Suppressor macrophage treated with lipopolysaccharide for 4 hours (primary cell): ENCODE results near the gene SPAG5.
"Not testable (repeated sequence)": the region's sequence is repeated elsewhere in the genome, so short reads cannot be mapped to it uniquely, and the experiment has no call there.

Source experiments
- DNase-seq: peaks from one replicate; pipeline ENCODE4 v3.0.0-alpha.2; 2020

The SPAG5 gene

DNA sequence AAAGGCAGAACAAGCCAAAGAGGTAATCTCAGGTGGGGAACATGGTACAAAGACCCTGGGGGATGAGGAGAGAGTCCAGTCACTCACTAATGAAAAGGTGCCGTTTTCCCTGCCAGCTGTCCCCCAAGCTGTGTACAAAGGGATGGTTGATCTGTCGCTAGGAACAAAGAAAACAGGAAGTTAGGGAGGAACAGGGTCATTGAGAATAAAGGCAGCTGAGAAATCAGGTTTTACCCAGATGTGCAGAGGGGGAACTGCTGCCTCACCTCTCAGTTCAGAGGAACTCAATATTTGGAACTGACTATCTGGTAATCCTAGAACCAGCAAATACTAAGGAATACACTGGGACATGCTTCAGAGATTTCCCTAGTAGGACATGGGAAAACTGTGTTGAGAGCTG is 13.7 kb upstream of the SPAG5 start:
- no peak for DNase-seq

DNA sequence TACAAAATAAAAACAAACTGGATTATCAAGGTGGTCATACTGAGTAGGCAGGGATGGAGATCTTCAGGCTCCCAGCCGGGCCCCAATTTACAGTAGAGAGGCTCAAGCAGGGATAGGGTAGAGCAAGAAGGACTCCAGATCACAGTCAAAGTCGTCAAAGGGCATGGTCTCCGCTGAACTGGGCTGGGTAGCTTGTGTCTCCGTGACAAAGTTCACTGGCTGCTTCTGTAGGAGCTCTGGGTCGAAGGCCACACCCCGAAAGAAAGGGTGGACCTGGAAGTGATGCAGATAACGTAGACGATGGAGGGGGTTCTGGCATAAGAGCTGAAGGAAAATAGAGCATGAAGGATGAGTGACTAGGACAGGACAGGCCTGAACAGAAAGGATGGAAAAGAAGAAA is 11.6 kb upstream of the SPAG5 start:
- DNase-seq: no peak

DNA sequence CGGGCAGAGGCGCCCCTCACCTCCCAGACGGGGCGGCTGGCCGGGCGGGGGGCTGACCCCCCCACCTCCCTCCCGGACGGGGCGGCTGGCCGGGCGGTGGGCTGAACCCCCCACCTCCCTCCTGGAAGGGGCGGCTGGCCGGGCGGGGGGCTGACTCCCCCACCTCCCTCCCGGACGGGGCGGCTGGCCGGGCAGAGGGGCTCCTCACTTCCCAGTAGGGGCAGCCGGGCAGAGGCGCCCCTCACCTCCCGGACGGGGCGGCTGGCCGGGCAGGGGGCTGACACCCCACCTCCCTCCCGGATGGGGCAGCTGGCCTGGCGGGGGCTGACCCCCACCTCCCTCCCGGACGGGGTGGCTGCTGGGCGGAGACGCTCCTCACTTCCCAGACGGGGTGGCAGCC is 5.2 kb upstream of the SPAG5 start:
- DNase-seq: not testable (repeated sequence)

DNA sequence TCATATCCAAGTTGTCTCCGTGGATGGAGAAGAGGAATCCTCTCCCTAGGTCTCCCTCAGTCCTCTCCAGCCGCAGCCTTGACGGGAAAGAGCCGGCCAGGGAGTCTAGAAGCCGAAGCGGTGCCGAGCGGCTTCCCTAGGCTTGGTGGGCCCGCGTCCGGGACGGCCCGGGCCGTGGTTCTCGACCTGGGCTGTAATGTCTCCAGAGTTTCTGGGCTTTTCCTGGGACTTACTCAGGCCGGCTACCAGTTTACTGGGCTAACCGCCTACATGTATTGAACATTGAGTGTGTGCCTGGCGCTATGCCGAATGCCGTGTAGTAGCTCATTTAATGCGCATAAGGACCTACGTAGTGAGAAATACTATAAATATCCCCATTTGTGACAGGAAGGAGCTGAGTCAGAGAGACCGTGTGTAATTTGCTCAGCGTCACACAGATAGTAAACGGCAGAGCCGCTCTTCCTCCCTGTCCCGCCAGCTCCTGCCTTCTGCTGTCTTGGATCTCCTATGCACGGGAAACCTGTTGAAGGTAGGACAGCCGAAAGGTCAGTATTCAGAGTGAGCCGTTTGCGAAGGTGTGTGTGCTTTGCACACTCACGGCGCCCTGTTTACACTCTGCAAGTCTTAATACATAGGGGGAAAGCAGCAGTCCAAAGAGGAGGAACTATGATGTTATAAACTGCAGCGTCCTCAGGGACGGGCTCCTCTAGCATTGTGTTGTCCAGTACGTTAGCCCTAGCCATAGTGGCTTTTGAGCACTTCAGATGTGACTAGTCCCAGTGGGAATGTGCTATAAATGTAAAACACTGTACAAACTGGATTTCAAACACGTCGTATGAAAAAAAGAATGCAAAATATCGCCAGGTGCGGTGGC is 723 bp upstream of the SPAG5 start:
- DNase-seq: peak; percentile 92

DNA sequence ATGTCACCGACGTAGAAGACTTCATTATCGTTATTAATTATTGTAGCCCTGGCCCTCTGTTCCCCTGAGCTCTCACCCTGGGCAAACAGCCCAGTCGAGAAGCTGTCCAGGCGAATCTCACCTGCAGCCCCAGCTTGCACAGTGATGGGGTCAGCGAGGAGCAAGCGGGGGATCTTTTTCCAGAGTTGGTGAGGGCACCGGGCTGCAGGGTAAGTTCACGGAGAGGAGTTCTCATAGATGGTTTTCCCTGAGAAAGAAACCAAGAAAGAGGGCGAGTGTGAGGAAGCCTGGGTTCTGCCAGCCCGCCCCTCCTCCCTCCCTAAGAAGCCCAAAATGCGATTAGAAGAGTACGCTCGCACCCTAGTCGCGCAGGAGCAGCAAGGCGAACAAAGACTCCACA is 436 bp downstream of the SPAG5 start:
- DNase-seq: no peak

DNA sequence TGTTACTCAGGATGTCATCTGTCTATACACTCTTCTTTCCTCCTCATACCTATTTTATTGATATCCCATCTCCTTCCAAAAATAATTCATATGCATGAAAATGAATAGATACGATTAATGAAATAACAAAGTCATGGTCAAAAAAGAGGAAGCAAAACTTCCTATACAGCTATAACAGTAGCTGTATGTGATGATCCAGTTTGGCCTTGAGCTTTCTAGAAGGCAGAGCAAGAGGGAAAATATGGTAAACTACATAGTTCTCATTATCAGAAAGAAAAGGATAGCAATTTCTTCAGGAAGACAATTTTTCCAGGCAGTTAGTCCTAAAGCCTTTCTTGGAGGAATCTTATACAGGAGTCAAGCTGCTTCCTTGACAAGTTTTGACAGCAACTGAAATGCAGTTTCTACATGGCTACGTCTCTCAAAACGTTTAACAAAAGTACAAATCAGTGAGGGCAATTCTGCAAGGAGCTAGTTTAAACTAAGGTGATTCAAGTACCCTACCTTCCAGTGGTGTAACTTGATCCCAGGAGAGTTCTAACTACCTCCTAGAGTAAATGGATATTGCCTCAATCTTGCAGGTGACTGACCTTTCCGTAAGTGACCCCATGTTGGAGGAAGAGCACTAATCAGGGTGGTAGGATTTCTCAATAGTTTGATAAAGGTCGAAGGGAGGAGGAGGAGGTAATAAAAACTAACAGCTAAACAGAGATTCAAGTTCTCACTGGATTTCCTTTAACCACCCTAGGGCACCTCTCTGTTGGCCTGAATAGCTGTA is 1.0 kb downstream of the SPAG5 start:
- peak; percentile 43 for DNase-seq

DNA sequence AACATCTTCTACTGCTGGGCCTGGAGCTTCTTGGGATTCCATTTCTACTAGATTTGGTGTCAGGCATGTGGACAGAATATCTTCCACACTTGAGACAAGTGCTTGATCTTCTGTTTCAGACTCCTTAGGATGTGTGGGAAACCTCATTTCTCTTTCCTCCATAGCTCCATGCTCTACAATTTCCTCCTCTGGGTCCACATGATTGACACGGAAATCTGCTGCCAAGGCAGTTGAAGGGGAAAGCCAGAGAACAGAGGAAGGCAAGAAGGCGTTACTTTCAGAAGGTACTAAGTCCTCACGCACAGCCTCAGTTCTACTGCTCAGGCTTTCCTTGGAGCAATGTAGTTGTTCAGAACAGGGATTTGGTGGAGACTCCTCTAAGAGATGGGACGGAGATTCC is 6.6 kb downstream of the SPAG5 start:
- no peak for DNase-seq

DNA sequence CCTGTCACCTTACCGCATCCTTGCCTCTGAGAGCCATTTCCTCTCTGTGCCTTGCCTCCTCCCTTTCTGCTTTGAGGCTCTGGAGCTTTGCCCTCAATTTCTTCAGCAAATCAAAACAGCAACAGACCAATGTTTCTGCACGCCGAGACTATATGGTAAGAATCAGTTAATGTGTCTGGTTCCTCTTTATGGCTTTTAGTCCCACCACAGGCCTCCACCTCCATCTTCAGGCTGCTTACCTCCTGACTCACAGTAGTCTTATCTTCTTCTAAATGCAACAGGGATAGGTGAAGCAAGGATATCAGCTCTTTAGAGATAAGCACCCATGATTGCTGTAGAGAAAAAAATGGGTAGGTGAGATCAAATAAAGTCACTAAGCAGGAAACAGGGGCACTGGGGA is 13.0 kb downstream of the SPAG5 start:
- DNase-seq: no peak

DNA sequence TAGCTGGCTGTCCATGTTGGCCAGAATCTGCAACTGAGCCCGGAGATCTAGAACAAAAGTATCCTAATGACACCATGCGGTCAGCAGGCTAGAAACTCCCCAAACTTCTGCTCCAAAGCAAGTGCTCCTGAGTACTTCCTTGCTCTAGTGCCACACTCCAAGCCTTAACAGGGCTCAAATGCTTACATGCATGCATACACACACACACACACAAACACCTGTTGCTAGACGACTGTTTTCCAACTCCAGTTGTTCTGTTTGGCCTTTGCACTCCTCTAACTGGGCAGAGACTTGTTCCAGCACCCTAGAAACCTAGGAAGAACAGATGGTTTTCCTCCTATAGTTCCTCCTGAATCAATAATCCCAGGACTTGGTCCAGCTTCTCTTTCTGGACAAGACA is 14.4 kb downstream of the SPAG5 start:
- DNase-seq: no peak

DNA sequence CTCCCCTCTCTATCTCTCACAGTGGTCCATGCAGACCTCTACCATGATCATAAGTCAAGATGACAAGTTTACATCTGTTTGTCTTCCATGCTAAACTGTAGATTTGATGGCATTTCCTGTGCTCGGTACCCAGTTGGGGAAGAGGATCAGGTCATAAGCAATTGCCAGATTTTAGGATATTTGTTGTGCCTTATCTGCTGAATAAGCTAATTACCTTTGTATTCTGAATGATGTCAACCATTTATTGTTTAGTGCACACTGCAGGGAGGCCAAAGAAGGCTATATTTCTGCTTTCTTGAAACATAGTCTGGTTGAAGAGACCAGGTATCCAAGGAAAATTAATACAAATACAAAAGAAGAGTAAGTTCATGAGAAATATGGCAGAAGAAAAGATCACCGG is 16.3 kb downstream of the SPAG5 start:
- DNase-seq: no peak

DNA sequence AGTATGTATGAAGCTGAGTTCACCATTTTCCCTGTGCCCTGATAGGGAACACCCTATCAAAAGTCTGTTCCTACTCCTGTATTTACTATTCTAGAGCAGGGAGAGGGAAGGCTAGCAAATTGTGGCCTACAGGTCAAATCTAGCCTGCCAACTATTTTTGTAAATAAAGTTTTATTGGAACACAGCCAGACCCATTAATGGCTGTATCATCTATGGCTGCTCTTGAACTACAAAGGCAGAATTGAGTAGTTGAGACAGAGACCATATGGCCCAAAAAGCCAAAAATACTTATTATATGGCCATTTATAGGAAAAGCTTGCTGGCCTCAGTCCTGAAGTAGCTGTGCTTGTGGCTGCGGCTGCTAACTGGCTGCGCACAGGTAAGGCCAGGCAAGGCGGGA is 17.9 kb downstream of the SPAG5 start:
- no peak for DNase-seq

DNA sequence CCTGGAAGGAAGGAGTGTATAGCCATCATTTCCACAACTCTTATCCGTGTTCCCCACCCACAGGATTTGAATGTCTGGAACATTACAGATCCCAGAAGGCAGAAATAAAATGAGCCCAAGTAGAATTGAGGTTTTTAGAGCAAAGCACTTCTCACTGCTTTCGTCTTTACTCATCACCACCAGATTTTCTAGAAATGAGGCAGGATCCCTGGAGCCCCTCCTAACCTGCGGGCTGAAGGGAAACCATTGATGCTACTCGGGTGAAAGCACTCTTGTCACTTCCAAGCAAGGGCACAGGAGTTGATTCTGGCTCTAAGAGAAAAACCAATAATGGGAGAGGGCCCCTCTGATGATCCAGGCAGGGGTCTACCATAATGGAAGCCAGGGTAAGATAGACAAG is 19.3 kb downstream of the SPAG5 start:
- no peak for DNase-seq

DNA sequence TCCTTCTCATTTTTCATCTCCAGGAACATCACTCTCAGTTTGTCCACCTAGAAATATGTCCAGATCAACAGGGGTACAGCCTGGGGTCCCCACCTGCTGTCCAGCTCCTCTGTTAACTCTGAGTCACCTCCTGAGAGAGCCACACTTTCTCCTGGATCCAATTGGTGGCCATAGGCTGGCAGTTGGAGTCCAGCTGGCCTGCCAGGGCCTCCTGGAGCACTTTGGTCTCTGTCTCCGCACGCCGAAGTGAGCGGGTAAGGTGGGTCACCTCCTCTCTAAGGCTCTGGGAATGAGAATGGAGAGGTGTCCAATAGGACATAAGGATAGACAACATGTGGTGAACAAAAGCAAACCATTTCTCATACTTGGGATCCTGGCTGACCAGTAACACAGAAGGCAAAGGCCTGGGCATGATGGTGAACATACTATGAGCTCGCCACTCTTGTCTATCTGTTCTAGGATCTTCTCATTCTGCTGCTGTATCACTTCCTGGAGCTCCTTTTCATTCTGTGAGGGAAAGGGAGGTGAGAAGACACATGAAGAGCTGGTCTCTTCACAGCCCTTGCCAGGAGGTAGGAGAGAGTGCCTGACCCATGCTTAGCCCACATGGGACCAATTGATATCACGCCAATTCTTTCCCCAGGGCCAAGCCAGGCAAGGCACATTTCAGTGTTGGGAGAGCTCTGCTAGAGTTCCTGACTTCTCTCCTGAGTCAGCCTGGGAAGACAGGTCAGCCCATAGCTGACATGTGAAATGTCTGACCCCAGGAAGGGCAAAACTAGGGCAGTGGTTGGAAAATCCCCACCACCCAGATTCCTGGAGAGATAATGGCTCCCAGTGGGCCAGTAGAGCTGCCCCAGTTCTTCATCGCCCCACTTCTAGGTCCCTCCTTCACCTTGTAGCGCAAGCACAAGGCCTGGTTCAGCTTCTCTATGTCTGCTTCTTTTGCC is 20.3 kb downstream of the SPAG5 start:
- no peak for DNase-seq

DNA sequence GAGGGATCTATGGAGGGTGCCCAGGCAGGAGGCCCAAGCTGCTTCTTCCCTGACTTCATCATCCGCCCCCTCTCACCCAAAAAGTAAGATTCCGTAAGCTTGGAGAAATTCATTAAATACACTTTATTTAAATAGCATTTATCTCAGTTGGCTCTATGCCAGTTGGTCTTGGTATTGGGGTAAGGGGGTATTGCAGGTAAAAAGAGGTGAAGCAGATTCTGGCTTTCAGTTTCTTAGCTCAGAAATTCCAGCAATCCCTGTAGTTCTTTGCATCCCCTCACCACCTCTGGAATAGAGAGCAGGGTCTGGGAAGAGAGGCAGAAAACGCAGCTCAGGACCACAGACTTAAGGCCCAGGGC is 21.4 kb downstream of the SPAG5 start:
- no peak for DNase-seq

DNA sequence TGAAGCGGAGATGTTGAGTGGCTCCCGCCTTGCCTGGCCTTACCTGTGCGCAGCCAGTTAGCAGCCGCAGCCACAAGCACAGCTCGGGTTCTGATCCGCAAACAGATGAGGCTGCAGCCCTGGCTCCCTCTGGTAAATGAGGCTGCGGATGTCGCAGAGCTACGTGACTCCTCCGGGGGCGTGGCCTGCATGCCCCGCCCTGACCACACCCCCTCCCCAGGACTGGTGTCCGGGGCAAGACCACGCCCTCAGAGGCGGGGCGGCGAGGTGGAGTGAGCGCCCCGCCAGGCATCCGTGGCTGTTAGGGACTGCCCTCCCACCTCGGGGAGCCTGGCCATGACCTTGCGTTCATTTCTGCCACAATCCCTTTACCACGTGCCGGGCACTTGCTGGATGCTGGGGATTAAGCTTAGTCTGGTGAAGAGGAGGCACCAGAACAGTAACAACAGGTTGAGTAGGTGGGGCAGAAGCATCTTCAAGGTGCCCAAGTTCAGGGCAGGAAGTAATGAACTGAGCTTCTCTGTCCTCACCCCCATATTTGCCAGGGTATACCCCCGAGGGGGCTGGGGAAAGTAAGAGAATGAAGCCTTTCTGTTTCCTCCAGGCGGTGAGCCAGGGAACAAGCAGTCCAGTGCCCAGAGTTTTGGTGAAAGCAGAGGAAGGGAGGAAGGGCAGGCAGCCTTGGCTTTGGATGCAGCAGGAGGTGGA is 21.9 kb downstream of the SPAG5 start, which contains the start of gene ALDOC:
Gene ALDOC, minus strand, starts transcription at position 138 of the 708 bp plus-strand sequence. CDS start 1,363 bp downstream, outside the sequence.
- DNase-seq: peak; percentile 98

DNA sequence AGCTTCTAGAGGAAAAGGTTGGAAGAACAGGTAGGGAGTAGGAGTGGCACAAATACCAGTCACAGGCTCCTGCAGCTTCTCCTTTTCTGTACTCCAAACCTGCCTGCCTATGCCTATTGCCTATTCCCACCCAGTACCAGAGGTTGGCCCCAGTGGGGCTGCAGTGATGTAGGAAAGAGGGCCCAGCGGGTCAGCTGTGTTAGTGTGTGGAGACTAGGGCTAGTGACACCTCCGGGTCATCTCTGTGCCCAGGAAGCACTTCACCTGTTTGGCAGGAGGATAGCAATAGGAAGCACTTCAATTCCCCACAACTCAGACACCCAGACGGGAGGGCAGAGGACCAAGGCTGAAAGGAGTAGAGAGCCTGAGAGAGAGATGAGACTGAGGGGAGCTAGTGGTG is 22.8 kb downstream of the SPAG5 start:
- not testable (repeated sequence) for DNase-seq

DNA sequence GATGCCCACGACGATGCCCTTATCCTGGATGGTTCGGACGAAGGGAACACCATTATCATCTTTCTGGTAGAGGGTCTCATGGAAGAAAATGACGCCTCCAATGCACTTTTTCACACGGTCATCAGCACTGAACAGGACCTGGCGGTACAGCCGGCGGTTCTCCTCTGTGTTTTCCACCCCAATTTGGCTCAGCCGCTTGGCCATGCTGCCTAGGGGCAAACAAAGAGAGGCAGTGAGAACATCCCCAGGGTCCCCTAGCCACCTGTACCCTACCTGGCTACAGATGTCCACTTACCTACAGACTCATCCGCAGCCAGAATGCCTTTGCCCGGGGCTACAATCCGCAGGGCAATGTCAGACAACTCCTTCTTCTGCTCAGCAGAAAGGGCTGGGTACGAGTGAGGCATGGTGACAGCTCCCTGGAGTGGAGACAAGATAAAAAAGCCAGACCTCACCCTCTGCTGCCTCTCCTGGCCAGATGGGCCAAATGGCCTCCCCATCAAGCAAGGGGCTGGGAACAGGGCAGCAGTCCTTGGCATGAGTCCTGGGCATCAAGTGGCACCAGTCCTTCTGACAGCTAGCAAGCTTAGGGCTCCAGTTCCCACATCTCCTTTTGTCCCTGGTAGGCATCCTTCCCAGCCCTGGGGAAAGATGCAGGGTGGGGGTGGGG is 23.6 kb downstream of the SPAG5 start:
- DNase-seq: no peak

DNA sequence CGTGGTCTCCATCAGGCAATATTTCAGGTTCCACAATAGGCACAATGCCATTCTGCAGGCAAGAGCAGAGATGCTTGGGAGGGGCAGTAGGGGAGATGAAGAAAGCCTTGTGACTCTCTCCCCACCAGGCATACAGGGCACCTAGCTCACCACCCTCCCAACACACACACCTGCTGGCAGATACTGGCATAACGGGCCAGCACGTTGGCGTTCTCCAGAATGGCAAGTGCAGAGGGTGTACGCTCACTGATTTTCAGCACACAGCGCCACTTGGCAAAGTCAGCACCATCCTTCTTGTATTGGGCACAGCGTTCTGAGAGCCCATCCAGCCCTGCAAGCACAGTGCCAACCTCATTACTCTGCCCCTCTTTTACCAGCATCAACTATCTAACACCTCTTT is 24.3 kb downstream of the SPAG5 start:
- no peak for DNase-seq

DNA sequence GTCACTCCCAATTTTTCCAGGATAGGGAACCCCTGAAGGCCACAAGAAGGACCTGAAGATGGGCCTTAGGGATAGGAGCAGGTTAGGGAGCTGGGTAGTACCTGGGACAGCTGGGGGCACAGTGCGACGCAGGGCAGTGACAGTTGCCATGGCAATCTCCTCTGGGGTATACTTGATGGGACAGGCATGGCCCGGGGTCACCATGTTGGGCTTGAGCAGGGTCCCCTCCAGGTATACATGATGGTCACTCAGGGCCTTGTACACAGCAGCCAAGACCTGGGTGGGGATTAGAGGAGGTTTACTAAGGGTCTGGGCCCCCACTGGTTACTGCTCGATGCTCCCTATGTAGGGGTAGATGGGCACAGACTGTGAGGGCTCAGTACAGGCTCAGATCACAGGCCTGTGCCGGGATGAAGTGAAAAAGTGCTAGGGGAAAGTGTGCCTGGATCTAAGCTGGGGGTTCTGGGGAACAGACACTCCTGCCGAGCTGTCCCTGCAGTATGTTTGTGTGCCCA is 24.8 kb downstream of the SPAG5 start:
- no peak for DNase-seq

DNA sequence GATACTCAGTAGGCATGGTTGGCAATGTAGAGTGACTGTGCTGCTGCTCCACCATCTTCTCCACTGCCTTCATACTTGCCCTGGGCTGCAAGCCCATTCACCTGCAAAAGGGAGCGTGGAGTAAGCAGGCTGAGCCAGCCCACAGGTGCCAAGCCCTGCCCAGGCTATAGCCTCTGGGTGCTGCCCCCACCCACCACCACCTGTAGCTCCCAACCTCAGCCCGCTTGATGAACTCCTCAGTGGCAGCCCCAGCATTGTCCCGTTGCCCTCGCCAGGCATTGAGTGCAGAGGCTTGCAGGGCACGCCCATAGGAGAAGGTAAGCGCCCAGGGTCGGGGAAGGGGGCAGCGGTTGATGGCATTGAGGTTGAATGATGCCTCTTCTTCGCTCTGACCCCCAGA is 25.3 kb downstream of the SPAG5 start:
- no peak for DNase-seq

DNA sequence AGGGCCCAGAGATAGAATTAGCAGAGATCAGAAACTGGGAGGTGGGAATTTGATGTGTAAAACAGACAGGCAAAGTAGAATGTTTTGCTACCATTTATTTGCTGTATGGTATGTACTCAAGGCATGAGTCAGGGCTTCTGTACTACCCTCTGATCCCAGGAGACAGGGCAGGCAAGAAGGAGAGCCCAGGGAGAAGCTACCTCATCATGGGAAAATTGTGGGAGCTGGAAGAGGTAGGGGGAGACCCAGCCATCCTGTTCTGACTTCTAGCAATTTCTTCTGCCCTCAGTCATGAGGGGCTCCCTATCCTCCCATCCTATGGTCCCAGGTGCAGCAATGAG is 25.8 kb downstream of the SPAG5 start:
- no peak for DNase-seq
